GM19351 (cell line): Measurements from ENCODE around the gene ZNF326.

Experiments
- ATAC-seq: cut with Tn5 transposase; IDR thresholded peaks from one replicate; pipeline ENCODE4 v1.9.1; 2021; ENCODE audit warnings: mild to moderate bottlenecking, moderate library complexity; ENCODE audit not compliant: unreplicated experiment

ZNF326 gene

GRCh38 chr1:90067194-90067931 is 72.5 kb downstream of the ZNF326 start:
- no peak for ATAC-seq

GRCh38 chr1:90068611-90069280 is 73.8 kb downstream of the ZNF326 start:
- ATAC-seq, result no peak

GRCh38 chr1:90074137-90074536 is 79.2 kb downstream of the ZNF326 start:
- peak; percentile 82 for ATAC-seq

- ATAC-seq, result no peak
Measured at GRCh38 chr1:90074566-90074965, 79.7 kb downstream of the ZNF326 start.

- no peak for ATAC-seq
Measured at GRCh38 chr1:90074970-90075391, 80.1 kb downstream of the ZNF326 start.

- ATAC-seq, result no peak
Measured at GRCh38 chr1:90083995-90084394, 89.1 kb downstream of the ZNF326 start.
